Testis (tissue), 3 donors: Measurements from ENCODE around the gene SERTM1. TPM values are rescaled to one million over a fixed set of nuclear protein-coding genes. Genes with fewer than 3 reads are reported as not detected.

ENCODE experiments used
- DNase-seq: peaks from one replicate; pipeline ENCODE4 v3.0.0-alpha.2; 2019
- H3K27ac ChIP-seq, 2 donors: fragments of 200-600 bp; sonication (generic); one replicate each; pipeline ENCODE4 v1.5.1; 2019
- H3K27me3 ChIP-seq: fragments of 200-600 bp; sonication (generic); one replicate; pipeline ENCODE4 v1.5.1; 2019
- H3K36me3 ChIP-seq: fragments of 200-600 bp; sonication (generic); one replicate; pipeline ENCODE4 v1.5.1; 2017; ENCODE audit warnings: low read depth; ENCODE audit errors: missing control alignments
- H3K4me1 ChIP-seq: fragments of 200-600 bp; sonication (generic); one replicate; pipeline ENCODE4 v1.5.1; 2019
- H3K4me3 ChIP-seq, 2 donors: fragments of 200-600 bp; sonication (generic); one replicate each; pipeline ENCODE4 v1.5.1; 2017 to 2019
- H3K9me3 ChIP-seq: fragments of 200-600 bp; sonication (generic); one replicate; pipeline ENCODE4 v1.5.1; 2017
- POLR2A ChIP-seq: fragments of 450-650 bp; IDR thresholded peaks from one replicate; pipeline ENCODE4 v1.6.1; 2017; ENCODE audit warnings: antibody characterized with exemption, mild to moderate bottlenecking, moderate library complexity
- WGBS, 2 donors: methylation state at CpG; one replicate each; pipeline ENCODE4 v1.1.5; 2018; 5-methylcytosine and 5-hydroxymethylcytosine counted together
- intact Hi-C: fragments of 100-400 bp; cut with DNase I; formaldehyde crosslinking; loops from one replicate; pipeline ENCODE4 v1.15.1; 2023; ENCODE audit warnings: low total_unique reads
- polyA plus RNA-seq: library from polyadenylated mRNA; stranded (reverse); fragments of 350-450 nt; fragmentation: Illumina TruSeq; extraction: RNeasy Lipid Tissue Mini Kit (QIAGEN cat#74804); gene quantifications from one replicate; pipeline ENCODE4 v1.2.3, GENCODE V29; 2014; ENCODE audit warnings: low read depth, low replicate concordance; ENCODE audit not compliant: insufficient read depth
- total RNA-seq, 2 donors: library from RNA; depleted of rRNA; stranded (reverse); fragments of >200 nt; gene quantifications; one replicate each; pipeline ENCODE4 v1.2.3, GENCODE V29; 2016
- TF ChIP-seq, protein P1 (sequence below), 3 experiments: fragments of 450-650 bp in 2 of 3; fragments of 200-600 bp in 1 of 3; sonication (generic) in 1 of 3; IDR thresholded peaks; one replicate each; pipeline ENCODE4 v1.5.1; 2016 to 2019; ENCODE audit warnings: antibody characterized with exemption in 3 of 3, mild to moderate bottlenecking in 2 of 3, moderate library complexity in 1 of 3

Gene SERTM1
- total and polyA plus RNA-seq, 3 donors from 2014 or later: 0.08 to 2.5 (median 0.31) TPM

- no peak for DNase-seq
- Histone ChIP-seq H3K36me3 (no peaks in the 10 kb centered on the region), H3K4me3 (peak overlapping the region; percentile 20 to 36), H3K27ac (no peak overlapping the region), H3K4me1 (peaks cover 3% of the 10 kb centered on the region), H3K27me3 (no peaks in the 10 kb centered on the region), H3K9me3 (no peaks in the 10 kb centered on the region)
- WGBS, 2 donors: 7 to 8% methylated on average over 25 to 33 of the region's 33 CpGs
- intact Hi-C loops: no loop called here
- TF ChIP-seq POLR2A: no peak
- TF ChIP-seq, protein P1, sequence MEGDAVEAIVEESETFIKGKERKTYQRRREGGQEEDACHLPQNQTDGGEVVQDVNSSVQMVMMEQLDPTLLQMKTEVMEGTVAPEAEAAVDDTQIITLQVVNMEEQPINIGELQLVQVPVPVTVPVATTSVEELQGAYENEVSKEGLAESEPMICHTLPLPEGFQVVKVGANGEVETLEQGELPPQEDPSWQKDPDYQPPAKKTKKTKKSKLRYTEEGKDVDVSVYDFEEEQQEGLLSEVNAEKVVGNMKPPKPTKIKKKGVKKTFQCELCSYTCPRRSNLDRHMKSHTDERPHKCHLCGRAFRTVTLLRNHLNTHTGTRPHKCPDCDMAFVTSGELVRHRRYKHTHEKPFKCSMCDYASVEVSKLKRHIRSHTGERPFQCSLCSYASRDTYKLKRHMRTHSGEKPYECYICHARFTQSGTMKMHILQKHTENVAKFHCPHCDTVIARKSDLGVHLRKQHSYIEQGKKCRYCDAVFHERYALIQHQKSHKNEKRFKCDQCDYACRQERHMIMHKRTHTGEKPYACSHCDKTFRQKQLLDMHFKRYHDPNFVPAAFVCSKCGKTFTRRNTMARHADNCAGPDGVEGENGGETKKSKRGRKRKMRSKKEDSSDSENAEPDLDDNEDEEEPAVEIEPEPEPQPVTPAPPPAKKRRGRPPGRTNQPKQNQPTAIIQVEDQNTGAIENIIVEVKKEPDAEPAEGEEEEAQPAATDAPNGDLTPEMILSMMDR (IDR thresholded peaks at IDR 0.05): no peak
These were observed 755 bp downstream of the SERTM1 start for GRCh38 chr13:36674337-36675212.

GRCh38 chr13:36675213-36675536, 1.4 kb downstream of the SERTM1 start:
- H3K4me3 ChIP-seq: no peak overlapping the region
- WGBS, 2 donors: 17 to 26% methylated on average over 11 of the region's 11 CpGs
- H3K27ac ChIP-seq: no peak overlapping the region
- DNase-seq: no peak
- no peaks in the 10 kb centered on the region for H3K27me3 ChIP-seq
- no peaks in the 10 kb centered on the region for H3K36me3 ChIP-seq
- H3K4me1 ChIP-seq: peaks cover 3% of the 10 kb centered on the region
- TF ChIP-seq, protein P1 (IDR thresholded peaks at IDR 0.05): no peak
- TF ChIP-seq POLR2A: no peak
- intact Hi-C loops: no loop called here
- H3K9me3 ChIP-seq: no peaks in the 10 kb centered on the region

DNA sequence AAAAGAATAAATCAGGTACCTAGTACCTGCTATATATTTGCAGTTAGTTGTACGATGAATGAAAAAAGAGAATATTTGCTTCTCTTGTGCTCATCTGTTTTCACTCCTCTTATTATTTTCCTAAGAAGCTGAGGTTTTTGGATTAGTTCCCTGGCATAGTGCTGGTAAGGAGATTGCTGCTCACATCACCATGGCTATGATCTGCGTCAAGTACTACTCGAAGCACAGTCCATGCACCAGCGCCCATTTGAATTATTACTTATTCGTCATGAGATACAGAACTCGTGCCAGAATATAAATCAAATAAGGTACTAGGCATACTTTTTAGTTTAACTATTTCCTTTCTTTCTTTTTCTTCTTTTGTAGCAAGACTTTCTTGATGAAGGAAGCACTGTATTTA, 7.1 kb downstream of the SERTM1 start:
- intact Hi-C loops: no loop called here
- no peak overlapping the region for H3K27ac ChIP-seq
- H3K4me3 ChIP-seq: no peak overlapping the region
- no peaks in the 10 kb centered on the region for H3K27me3 ChIP-seq
- H3K4me1 ChIP-seq: no peaks in the 10 kb centered on the region
- H3K9me3 ChIP-seq: no peaks in the 10 kb centered on the region
- 32 to 45% methylated on average over 6 of the region's 6 CpGs for WGBS, 2 donors
- no peaks in the 10 kb centered on the region for H3K36me3 ChIP-seq
- DNase-seq: no peak
- no peak for TF ChIP-seq POLR2A
- TF ChIP-seq, protein P1 (IDR thresholded peaks at IDR 0.05): no peak

- Histone ChIP-seq H3K9me3 (no peaks in the 10 kb centered on the region), H3K36me3 (no peaks in the 10 kb centered on the region), H3K27me3 (no peaks in the 10 kb centered on the region), H3K4me1 (no peaks in the 10 kb centered on the region), H3K27ac (no peak overlapping the region), H3K4me3 (no peak overlapping the region)
- no peak for TF ChIP-seq POLR2A
- TF ChIP-seq, protein P1 (IDR thresholded peaks at IDR 0.05): no peak
- intact Hi-C loops: no loop called here
- no peak for DNase-seq
These were observed 8.2 kb downstream of the SERTM1 start for GRCh38 chr13:36681894-36682624.
